ENCODE data around the gene MYO15B.

- TF ChIP-seq CTCF (IDR thresholded peaks at IDR 0.05), result no peak
- TF ChIP-seq POLR2A (IDR thresholded peaks at IDR 0.05), result no peak
Measured at GRCh38 chr17:75622771-75623273, 35.2 kb downstream of the MYO15B start.
